Measurements from ENCODE around the gene COL5A1.

Gene COL5A1

GRCh38 chr9:134885679-134886412, 244.2 kb downstream of the COL5A1 start:
- TF ChIP-seq CTCF (IDR thresholded peaks at IDR 0.05; ENCODE audit: insufficient read depth, low read depth, low read length, missing control alignments) = no peak
- H3K4me3 ChIP-seq (ENCODE audit: low read depth, low read length) = no peak overlapping the region
- DNase-seq (ENCODE audit: low read depth) = no peak

GRCh38 chr9:134886413-134886913, 244.9 kb downstream of the COL5A1 start:
- H3K4me3 ChIP-seq (ENCODE audit: low read depth, low read length) = no peak overlapping the region
- no peak for TF ChIP-seq CTCF (IDR thresholded peaks at IDR 0.05; ENCODE audit: insufficient read depth, low read depth, low read length, missing control alignments)
- DNase-seq (ENCODE audit: low read depth) = no peak

- no peak for TF ChIP-seq CTCF (IDR thresholded peaks at IDR 0.05; ENCODE audit: insufficient read depth, low read depth, low read length, missing control alignments)
- H3K4me3 ChIP-seq (ENCODE audit: low read depth, low read length) = no peak overlapping the region
- DNase-seq (ENCODE audit: low read depth) = no peak
Measured at GRCh38 chr9:134887219-134887618, 245.6 kb downstream of the COL5A1 start.

- H3K4me3 ChIP-seq (ENCODE audit: low read depth, low read length) = no peak overlapping the region
- DNase-seq (ENCODE audit: low read depth) = no peak
- no peak for TF ChIP-seq CTCF (IDR thresholded peaks at IDR 0.05; ENCODE audit: insufficient read depth, low read depth, low read length, missing control alignments)
Measured at GRCh38 chr9:134887686-134888602, 246.3 kb downstream of the COL5A1 start.

GRCh38 chr9:134888603-134889190, 247.1 kb downstream of the COL5A1 start:
- no peak for TF ChIP-seq CTCF (IDR thresholded peaks at IDR 0.05; ENCODE audit: insufficient read depth, low read depth, low read length, missing control alignments)
- no peak overlapping the region for H3K4me3 ChIP-seq (ENCODE audit: low read depth, low read length)
- DNase-seq (ENCODE audit: low read depth) = no peak

GRCh38 chr9:134889386-134890154, 248.0 kb downstream of the COL5A1 start:
- no peak for DNase-seq (ENCODE audit: low read depth)
- H3K4me3 ChIP-seq (ENCODE audit: low read depth, low read length) = no peak overlapping the region
- TF ChIP-seq CTCF (IDR thresholded peaks at IDR 0.05; ENCODE audit: insufficient read depth, low read depth, low read length, missing control alignments) = no peak

Measured in GM12865 (cell line).